Neuronal stem cell (in vitro differentiated cells): ENCODE results near the gene CPT1C.
A peak's percentile ranks its signal among the peaks of the same experiment; 100 is the strongest.

Source experiments
- DNase-seq: peaks from one replicate; pipeline ENCODE4 v3.0.0-alpha.2; 2013; ENCODE audit warnings: low spot score
- H2AFZ ChIP-seq: one replicate; pipeline ENCODE4 v1.6.1; 2013; ENCODE audit warnings: mild to moderate bottlenecking, low read length, inconsistent platforms
- H2AK5ac ChIP-seq: 2 replicates; pipeline ENCODE4 v1.6.1; 2013; ENCODE audit warnings: low read depth, mild to moderate bottlenecking, inconsistent platforms, low read length, moderate library complexity, mixed read lengths
- H2BK120ac ChIP-seq: 2 replicates; pipeline ENCODE4 v1.6.1; 2013; ENCODE audit warnings: low read depth, mild to moderate bottlenecking, inconsistent platforms, low read length, moderate library complexity, mixed read lengths
- H2BK12ac ChIP-seq: one replicate; pipeline ENCODE4 v1.6.1; 2013; ENCODE audit warnings: low read length, inconsistent platforms
- H2BK15ac ChIP-seq: 2 replicates; pipeline ENCODE4 v1.6.1; 2013; ENCODE audit warnings: mild to moderate bottlenecking, low read length, inconsistent platforms, mixed read lengths
- H2BK5ac ChIP-seq: one replicate; pipeline ENCODE4 v1.6.1; 2013; ENCODE audit warnings: inconsistent platforms, mild to moderate bottlenecking, low read length, moderate library complexity
- H3K14ac ChIP-seq: one replicate; pipeline ENCODE4 v1.6.1; 2013; ENCODE audit warnings: low read length, inconsistent platforms
- H3K18ac ChIP-seq: 2 replicates; pipeline ENCODE4 v1.6.1; 2013; ENCODE audit warnings: low read length, inconsistent platforms
- H3K23ac ChIP-seq: 2 replicates; pipeline ENCODE4 v1.6.1; 2013; ENCODE audit warnings: low read depth, mild to moderate bottlenecking, mixed read lengths, low read length, inconsistent platforms; ENCODE audit not compliant: poor library complexity
- H3K27ac ChIP-seq: replicated peaks from 3 replicates; pipeline ENCODE4 v1.5.1; 2013; ENCODE audit warnings: low read length, inconsistent platforms
- H3K27me3 ChIP-seq, 3 experiments: 2 replicates each; pipeline ENCODE4 v1.6.1; 2013; ENCODE audit warnings: low read length in 3 of 3, mild to moderate bottlenecking in 2 of 3, inconsistent platforms in 1 of 3, low read depth in 1 of 3, mixed read lengths in 1 of 3, moderate library complexity in 1 of 3; ENCODE audit not compliant: control insufficient read depth in 3 of 3, insufficient read depth in 3 of 3
- H3K36me3 ChIP-seq, 2 donors: replicated peaks in 1 of 2; 2 replicates each; pipeline ENCODE4 v1.6.1; 2013; ENCODE audit warnings: low read length in 2 of 2; ENCODE audit not compliant: control insufficient read depth in 2 of 2, insufficient read depth in 2 of 2
- H3K4ac ChIP-seq: 2 replicates; pipeline ENCODE4 v1.6.1; 2013; ENCODE audit warnings: inconsistent platforms, mild to moderate bottlenecking, low read length, moderate library complexity
- H3K4me1 ChIP-seq, 2 donors: 1 replicate in 1 of 2; 2 replicates in 1 of 2; pipeline ENCODE4 v1.6.1; 2013; ENCODE audit warnings: low read length in 2 of 2, low read depth in 1 of 2; ENCODE audit not compliant: control insufficient read depth in 2 of 2, insufficient read depth in 1 of 2
- H3K4me2 ChIP-seq: one replicate; pipeline ENCODE4 v1.6.1; 2013; ENCODE audit warnings: mild to moderate bottlenecking, low read length, inconsistent platforms; ENCODE audit not compliant: insufficient read depth, poor library complexity, severe bottlenecking
- H3K4me3 ChIP-seq, 2 donors: 2 replicates each; pipeline ENCODE4 v1.5.1; 2013; ENCODE audit warnings: low read length in 2 of 2, mild to moderate bottlenecking in 2 of 2, inconsistent platforms in 1 of 2, moderate library complexity in 1 of 2
- H3K79me1 ChIP-seq: one replicate; pipeline ENCODE4 v1.6.1; 2013; ENCODE audit warnings: low read depth, mild to moderate bottlenecking, inconsistent platforms, low read length, moderate library complexity
- H3K9ac ChIP-seq: one replicate; pipeline ENCODE4 v1.6.1; 2013; ENCODE audit warnings: mild to moderate bottlenecking, low read depth, low read length, inconsistent platforms; ENCODE audit not compliant: poor library complexity
- H3K9me3 ChIP-seq, 2 donors: replicated peaks in 1 of 2; 2 replicates each; pipeline versions ENCODE3 to v1.6.1; 2013; ENCODE audit warnings: low read length in 2 of 2, mild to moderate bottlenecking in 2 of 2, inconsistent platforms in 1 of 2, low read depth in 1 of 2, mixed read lengths in 1 of 2, moderate library complexity in 1 of 2; ENCODE audit not compliant: control insufficient read depth in 2 of 2, insufficient read depth in 1 of 2
- H4K8ac ChIP-seq: one replicate; pipeline ENCODE4 v1.6.1; 2013; ENCODE audit warnings: low read depth, mild to moderate bottlenecking, inconsistent platforms, low read length, moderate library complexity
- H4K91ac ChIP-seq: one replicate; pipeline ENCODE4 v1.6.1; 2013; ENCODE audit warnings: low read length, low read depth, mild to moderate bottlenecking, inconsistent platforms; ENCODE audit not compliant: poor library complexity
- WGBS, 2 donors: extraction: QIAGEN DNeasy Blood & Tissue Kit; methylation state at CpG; one replicate each; pipeline ENCODE4 v1.1.7; 2013; ENCODE audit warnings: missing lambda C conversion rate in 2 of 2, mixed read lengths in 1 of 2; ENCODE audit not compliant: insufficient read length in 2 of 2, insufficient replicate concordance in 1 of 2; ENCODE audit errors: extremely low coverage in 2 of 2; 5-methylcytosine and 5-hydroxymethylcytosine counted together

CPT1C gene

GRCh38 chr19:49651029-49651819 lies 39.7 kb upstream of the CPT1C start:
- no CpG with 5 or more reads among the region's 72 CpGs for WGBS, 2 donors

DNA sequence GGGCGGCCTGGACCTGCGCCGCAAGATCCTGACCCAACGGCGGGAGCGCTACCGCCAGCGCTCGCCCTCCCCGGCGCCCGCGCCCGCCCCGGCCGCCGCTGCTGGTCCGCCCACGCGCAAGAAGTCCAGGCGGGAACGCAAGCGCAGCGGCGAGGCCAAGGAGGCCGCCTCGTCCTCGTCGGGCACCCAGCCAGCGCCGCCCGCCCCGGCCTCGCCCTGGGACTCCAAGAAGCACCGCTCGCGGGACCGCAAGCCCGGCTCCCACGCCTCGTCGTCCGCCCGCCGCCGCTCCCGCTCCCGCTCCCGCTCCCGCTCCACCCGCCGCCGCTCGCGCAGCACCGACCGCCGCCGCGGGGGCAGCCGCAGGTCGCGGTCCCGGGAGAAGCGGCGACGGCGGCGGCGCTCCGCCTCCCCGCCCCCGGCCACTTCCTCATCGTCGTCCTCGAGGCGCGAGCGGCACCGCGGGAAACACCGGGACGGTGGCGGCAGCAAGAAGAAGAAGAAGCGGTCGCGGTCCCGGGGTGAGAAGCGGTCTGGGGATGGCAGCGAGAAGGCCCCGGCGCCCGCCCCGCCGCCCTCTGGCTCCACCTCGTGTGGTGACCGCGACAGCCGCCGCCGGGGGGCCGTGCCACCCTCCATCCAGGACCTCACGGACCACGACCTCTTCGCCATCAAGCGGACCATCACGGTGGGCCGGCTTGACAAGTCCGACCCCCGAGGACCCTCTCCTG lies 38.9 kb upstream of the CPT1C start:
- DNase-seq, result no peak
- no peak overlapping the region for H3K23ac ChIP-seq
- H2AFZ ChIP-seq, result no peak overlapping the region
- WGBS, 2 donors, result no CpG with 5 or more reads among the region's 110 CpGs
- no peaks in the 10 kb centered on the region for H3K27me3 ChIP-seq
- H3K9ac ChIP-seq, result no peak overlapping the region
- H3K27ac ChIP-seq, result no peak overlapping the region
- H3K79me1 ChIP-seq, result peaks cover 26% of the 10 kb centered on the region
- no peak overlapping the region for H2BK12ac ChIP-seq
- H3K14ac ChIP-seq, result no peak overlapping the region
- no peak overlapping the region for H2BK120ac ChIP-seq
- no peak overlapping the region for H4K91ac ChIP-seq
- H2AK5ac ChIP-seq, result no peak overlapping the region
- H3K4me2 ChIP-seq, result no peak overlapping the region
- no peak overlapping the region for H4K8ac ChIP-seq
- H2BK15ac ChIP-seq, result no peak overlapping the region
- no peak overlapping the region for H3K4me3 ChIP-seq
- no peaks in the 10 kb centered on the region for H3K4me1 ChIP-seq
- no peak overlapping the region for H2BK5ac ChIP-seq
- no peaks in the 10 kb centered on the region for H3K9me3 ChIP-seq
- H3K36me3 ChIP-seq, result peaks cover 58 to 91% of the 10 kb centered on the region in 2 donors
- H3K4ac ChIP-seq, result no peak overlapping the region
- no peak overlapping the region for H3K18ac ChIP-seq

More at GRCh38 chr19:49651029-49651819, 39.7 kb upstream of the CPT1C start:
- no peak overlapping the region for H4K91ac ChIP-seq
- DNase-seq, result no peak
- H3K27me3 ChIP-seq, result no peaks in the 10 kb centered on the region
- H3K23ac ChIP-seq, result no peak overlapping the region
- no peak overlapping the region for H2AK5ac ChIP-seq
- H2AFZ ChIP-seq, result no peak overlapping the region
- H3K4me2 ChIP-seq, result peak overlapping the region; percentile 11
- no peaks in the 10 kb centered on the region for H3K9me3 ChIP-seq
- no peak overlapping the region for H3K4ac ChIP-seq
- H3K14ac ChIP-seq, result no peak overlapping the region
- H2BK12ac ChIP-seq, result no peak overlapping the region
- no peak overlapping the region for H2BK15ac ChIP-seq
- no peaks in the 10 kb centered on the region for H3K4me1 ChIP-seq
- H3K9ac ChIP-seq, result no peak overlapping the region
- H4K8ac ChIP-seq, result no peak overlapping the region
- H2BK120ac ChIP-seq, result no peak overlapping the region
- peaks cover 32% of the 10 kb centered on the region for H3K79me1 ChIP-seq
- H3K18ac ChIP-seq, result no peak overlapping the region
- no peak overlapping the region for H3K4me3 ChIP-seq
- H2BK5ac ChIP-seq, result no peak overlapping the region
- H3K27ac ChIP-seq, result no peak overlapping the region
- peaks cover 60 to 91% of the 10 kb centered on the region in 2 donors for H3K36me3 ChIP-seq

DNA sequence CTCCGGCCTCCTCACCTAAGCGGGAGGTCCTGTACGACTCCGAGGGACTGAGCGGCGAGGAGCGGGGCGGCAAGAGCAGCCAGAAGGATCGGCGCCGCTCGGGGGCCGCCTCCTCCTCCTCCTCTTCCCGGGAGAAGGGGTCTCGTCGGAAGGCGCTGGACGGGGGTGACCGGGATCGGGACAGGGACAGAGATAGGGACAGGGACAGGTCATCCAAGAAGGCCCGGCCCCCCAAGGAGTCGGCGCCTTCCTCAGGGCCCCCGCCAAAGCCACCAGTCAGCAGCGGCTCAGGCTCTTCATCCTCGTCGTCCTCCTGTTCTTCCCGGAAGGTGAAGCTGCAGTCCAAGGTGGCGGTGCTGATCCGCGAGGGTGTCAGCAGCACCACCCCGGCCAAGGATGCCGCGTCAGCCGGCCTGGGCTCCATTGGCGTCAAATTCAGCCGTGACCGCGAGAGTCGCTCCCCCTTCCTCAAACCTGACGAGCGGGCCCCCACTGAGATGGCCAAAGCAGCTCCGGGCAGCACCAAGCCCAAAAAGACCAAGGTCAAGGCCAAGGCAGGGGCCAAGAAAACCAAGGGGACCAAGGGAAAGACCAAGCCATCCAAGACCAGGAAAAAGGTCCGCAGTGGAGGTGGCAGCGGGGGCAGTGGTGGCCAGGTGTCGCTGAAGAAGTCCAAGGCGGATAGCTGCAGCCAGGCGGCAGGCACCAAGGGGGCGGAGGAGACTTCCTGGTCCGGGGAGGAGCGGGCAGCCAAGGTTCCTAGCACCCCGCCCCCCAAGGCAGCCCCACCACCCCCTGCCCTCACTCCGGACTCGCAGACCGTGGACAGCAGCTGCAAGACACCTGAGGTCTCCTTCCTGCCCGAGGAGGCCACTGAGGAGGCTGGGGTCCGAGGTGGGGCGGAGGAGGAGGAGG lies 38.1 kb upstream of the CPT1C start:
- Histone ChIP-seq H3K9me3 (no peaks in the 10 kb centered on the region), H3K14ac (no peak overlapping the region), H2AK5ac (no peak overlapping the region), H3K18ac (no peak overlapping the region), H2BK5ac (peak overlapping the region; percentile 53), H4K8ac (peak overlapping the region; percentile 82), H3K4me1 (no peaks in the 10 kb centered on the region), H3K27me3 (no peaks in the 10 kb centered on the region), H3K27ac (no peak overlapping the region), H2AFZ (no peak overlapping the region), H2BK15ac (no peak overlapping the region), H3K36me3 (peaks cover 57 to 90% of the 10 kb centered on the region in 2 donors), H2BK120ac (no peak overlapping the region), H3K9ac (no peak overlapping the region), H2BK12ac (no peak overlapping the region), H4K91ac (no peak overlapping the region), H3K4me3 (no peak overlapping the region), H3K79me1 (peaks cover 26% of the 10 kb centered on the region), H3K4ac (no peak overlapping the region), H3K4me2 (no peak overlapping the region), H3K23ac (peak overlapping the region; percentile 31)
- no peak for DNase-seq
- whole genome bisulfite sequencing, 2 donors, result no CpG with 5 or more reads among the region's 58 CpGs
